Cardiac fibroblast (primary cell): ENCODE data around the gene JAG2.
A peak's percentile ranks its signal among the peaks of the same experiment; 100 is the strongest.

Experiments used
- DNase-seq, 2 donors: peaks; one replicate each; pipeline versions ENCODE4 v3.0.0 to v3.0.0-alpha.2; 2010; ENCODE audit warnings: low read depth in 2 of 2
- H3K4me3 ChIP-seq, 2 donors: replicated peaks in 1 of 2; 1 replicate in 1 of 2; 2 replicates in 1 of 2; pipeline ENCODE4 v1.5.1; 2011; ENCODE audit warnings: low read depth in 2 of 2, low read length in 2 of 2, mild to moderate bottlenecking in 2 of 2, moderate library complexity in 1 of 2
- CTCF ChIP-seq: IDR thresholded peaks from one replicate; pipeline ENCODE4 v1.5.1; 2011; ENCODE audit warnings: low read depth, mild to moderate bottlenecking, low read length, inconsistent platforms

Gene JAG2

GRCh38 chr14:105195051-105195450, 26.5 kb upstream of the JAG2 start:
- TF ChIP-seq CTCF: no peak
- H3K4me3 ChIP-seq: no peak overlapping the region
- DNase-seq: no peak

GRCh38 chr14:105193916-105194782, 25.6 kb upstream of the JAG2 start:
- no peak for TF ChIP-seq CTCF
- H3K4me3 ChIP-seq: no peak overlapping the region
- peak in 1 of 2 donors; percentile 45 for DNase-seq

- no peak for TF ChIP-seq CTCF
- peak; percentile 37 to 54 for DNase-seq
- H3K4me3 ChIP-seq: no peak overlapping the region
These were observed 24.5 kb upstream of the JAG2 start for GRCh38 chr14:105192866-105193731.

GRCh38 chr14:105187935-105188524, 19.5 kb upstream of the JAG2 start:
- no peak for TF ChIP-seq CTCF
- DNase-seq: no peak
- H3K4me3 ChIP-seq: no peak overlapping the region

- no peak overlapping the region for H3K4me3 ChIP-seq
- no peak for TF ChIP-seq CTCF
- no peak for DNase-seq
These were observed 18.5 kb upstream of the JAG2 start for GRCh38 chr14:105187116-105187515.

- no peak for DNase-seq
- H3K4me3 ChIP-seq: no peak overlapping the region
- TF ChIP-seq CTCF: no peak
These were observed 17.4 kb upstream of the JAG2 start for GRCh38 chr14:105185973-105186372.
